HG02678 (cell line): ENCODE measurements around the gene SMAD3.
A peak's percentile ranks its signal among the peaks of the same experiment; 100 is the strongest.

Experiments
- ATAC-seq: cut with Tn5 transposase; IDR thresholded peaks from one replicate; pipeline ENCODE4 v1.9.1; 2021; ENCODE audit warnings: mild to moderate bottlenecking, moderate library complexity; ENCODE audit not compliant: unreplicated experiment

SMAD3 gene

GRCh38 chr15:67216859-67217258 is 151.5 kb downstream of the SMAD3 start:
- no peak for ATAC-seq

- no peak for ATAC-seq
Measured at GRCh38 chr15:67218428-67218827, 153.0 kb downstream of the SMAD3 start.

GRCh38 chr15:67219288-67219687 is 153.9 kb downstream of the SMAD3 start:
- ATAC-seq, result no peak

- ATAC-seq, result no peak
Measured at GRCh38 chr15:67224889-67225288, 159.5 kb downstream of the SMAD3 start.

- ATAC-seq, result no peak
Measured at GRCh38 chr15:67225336-67225735, 159.9 kb downstream of the SMAD3 start.

- no peak for ATAC-seq
Measured at GRCh38 chr15:67227431-67227830, 162.0 kb downstream of the SMAD3 start.

GRCh38 chr15:67227846-67228245 is 162.4 kb downstream of the SMAD3 start:
- no peak for ATAC-seq

- no peak for ATAC-seq
Measured at GRCh38 chr15:67228286-67228685, 162.9 kb downstream of the SMAD3 start.

GRCh38 chr15:67230504-67230903 is 165.1 kb downstream of the SMAD3 start:
- ATAC-seq, result no peak

- ATAC-seq, result no peak
Measured at GRCh38 chr15:67232591-67232990, 167.2 kb downstream of the SMAD3 start.

- ATAC-seq, result peak; percentile 7
Measured at GRCh38 chr15:67240235-67241131, 175.1 kb downstream of the SMAD3 start.

- peak; percentile 84 for ATAC-seq
Measured at GRCh38 chr15:67241132-67241855, 175.9 kb downstream of the SMAD3 start.

- ATAC-seq, result no peak
Measured at GRCh38 chr15:67242708-67243111, 177.3 kb downstream of the SMAD3 start.
